ENCODE measurements around the gene PUM2.

Gene PUM2

GRCh38 chr2:20343128-20343527, 7.5 kb downstream of the PUM2 start:
- in situ Hi-C loops (cut with HindIII; ENCODE audit: low sequenced_read_pairs) = no loop called here
- TF ChIP-seq, protein P1, sequence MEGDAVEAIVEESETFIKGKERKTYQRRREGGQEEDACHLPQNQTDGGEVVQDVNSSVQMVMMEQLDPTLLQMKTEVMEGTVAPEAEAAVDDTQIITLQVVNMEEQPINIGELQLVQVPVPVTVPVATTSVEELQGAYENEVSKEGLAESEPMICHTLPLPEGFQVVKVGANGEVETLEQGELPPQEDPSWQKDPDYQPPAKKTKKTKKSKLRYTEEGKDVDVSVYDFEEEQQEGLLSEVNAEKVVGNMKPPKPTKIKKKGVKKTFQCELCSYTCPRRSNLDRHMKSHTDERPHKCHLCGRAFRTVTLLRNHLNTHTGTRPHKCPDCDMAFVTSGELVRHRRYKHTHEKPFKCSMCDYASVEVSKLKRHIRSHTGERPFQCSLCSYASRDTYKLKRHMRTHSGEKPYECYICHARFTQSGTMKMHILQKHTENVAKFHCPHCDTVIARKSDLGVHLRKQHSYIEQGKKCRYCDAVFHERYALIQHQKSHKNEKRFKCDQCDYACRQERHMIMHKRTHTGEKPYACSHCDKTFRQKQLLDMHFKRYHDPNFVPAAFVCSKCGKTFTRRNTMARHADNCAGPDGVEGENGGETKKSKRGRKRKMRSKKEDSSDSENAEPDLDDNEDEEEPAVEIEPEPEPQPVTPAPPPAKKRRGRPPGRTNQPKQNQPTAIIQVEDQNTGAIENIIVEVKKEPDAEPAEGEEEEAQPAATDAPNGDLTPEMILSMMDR (IDR thresholded peaks at IDR 0.05; ENCODE audit: low read depth, low read length) = no peak
- DNase-seq (ENCODE audit: low read depth, low spot score) = no peak
- no peak overlapping the region for H3K4me3 ChIP-seq (ENCODE audit: low read depth, low read length)

GRCh38 chr2:20339012-20339411, 11.6 kb downstream of the PUM2 start:
- in situ Hi-C loops (cut with HindIII; ENCODE audit: low sequenced_read_pairs) = no loop called here
- H3K4me3 ChIP-seq (ENCODE audit: low read depth, low read length) = no peak overlapping the region
- no peak for DNase-seq (ENCODE audit: low read depth, low spot score)

GRCh38 chr2:20334605-20335203, 15.9 kb downstream of the PUM2 start:
- in situ Hi-C loops (cut with HindIII; ENCODE audit: low sequenced_read_pairs) = no loop called here
- TF ChIP-seq, protein P1 (IDR thresholded peaks at IDR 0.05; ENCODE audit: low read depth, low read length) = no peak
- H3K4me3 ChIP-seq (ENCODE audit: low read depth, low read length) = no peak overlapping the region
- DNase-seq (ENCODE audit: low read depth, low spot score) = no peak

More at GRCh38 chr2:20339012-20339411, 11.6 kb downstream of the PUM2 start:
- TF ChIP-seq, protein P1 (IDR thresholded peaks at IDR 0.05; ENCODE audit: low read depth, low read length) = no peak

DNA sequence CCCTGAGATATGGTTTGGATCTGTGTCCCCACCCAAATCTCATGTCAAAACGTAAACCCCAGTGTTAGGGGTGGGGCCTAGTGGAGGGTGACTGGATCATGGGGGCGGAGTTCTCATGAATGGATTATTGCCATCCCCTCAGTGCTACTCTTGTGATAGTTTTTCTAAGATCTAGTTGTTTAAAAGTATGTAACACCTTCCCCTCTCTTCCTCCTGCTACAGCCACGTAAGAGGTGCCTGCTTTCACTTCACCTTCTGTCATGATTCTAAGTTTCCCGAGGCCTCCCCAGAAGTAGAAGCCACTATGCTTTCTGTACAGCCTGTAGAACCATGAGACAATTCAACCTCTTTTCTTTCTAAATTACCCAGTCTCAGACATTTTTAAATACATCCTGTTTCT, 16.9 kb downstream of the PUM2 start:
- TF ChIP-seq, protein P1 (IDR thresholded peaks at IDR 0.05; ENCODE audit: low read depth, low read length) = no peak
- H3K4me3 ChIP-seq (ENCODE audit: low read depth, low read length) = no peak overlapping the region
- DNase-seq (ENCODE audit: low read depth, low spot score) = no peak
- in situ Hi-C loops (cut with HindIII; ENCODE audit: low sequenced_read_pairs) = no loop called here

- no peak overlapping the region for H3K4me3 ChIP-seq (ENCODE audit: low read depth, low read length)
- TF ChIP-seq, protein P1 (IDR thresholded peaks at IDR 0.05; ENCODE audit: low read depth, low read length) = no peak
- no peak for DNase-seq (ENCODE audit: low read depth, low spot score)
Observed at GRCh38 chr2:20330192-20330591, 20.5 kb downstream of the PUM2 start.

DNA sequence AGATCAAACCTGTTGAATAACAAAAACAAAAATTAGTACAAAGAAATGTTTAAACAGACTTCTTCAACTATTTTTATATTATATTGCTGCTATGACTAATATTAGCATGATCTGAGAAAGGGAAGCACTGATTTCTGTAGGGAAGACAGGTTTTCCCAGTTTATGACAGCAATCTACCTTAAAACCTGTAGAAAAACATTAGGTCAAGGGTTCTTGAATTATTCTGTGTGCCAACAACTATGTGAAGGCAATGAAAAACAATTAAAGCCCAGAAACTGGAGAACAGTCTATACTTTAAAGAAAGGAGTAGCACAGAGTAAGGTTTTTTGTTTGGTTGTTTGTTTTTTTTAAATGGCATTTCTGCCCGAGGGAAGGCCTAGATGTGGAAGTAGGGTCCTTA, 23.3 kb downstream of the PUM2 start:
- TF ChIP-seq, protein P1 (IDR thresholded peaks at IDR 0.05; ENCODE audit: low read depth, low read length) = no peak
- in situ Hi-C loops (cut with HindIII; ENCODE audit: low sequenced_read_pairs) = no loop called here
- no peak overlapping the region for H3K4me3 ChIP-seq (ENCODE audit: low read depth, low read length)
- no peak for DNase-seq (ENCODE audit: low read depth, low spot score)

More at GRCh38 chr2:20330192-20330591, 20.5 kb downstream of the PUM2 start:
- in situ Hi-C loops (cut with HindIII; ENCODE audit: low sequenced_read_pairs) = no loop called here
